Brain microvascular endothelial cell (primary cell): Measurements from ENCODE around the gene UPB1.

Experiments
- DNase-seq: peaks from one replicate; pipeline ENCODE4 v3.0.0-alpha.2; 2020
- H3K27ac ChIP-seq: fragments of 250-450 bp; sonication (Bioruptor Pico); 2 replicates; pipeline ENCODE4 v1.5.1; 2020; ENCODE audit warnings: mild to moderate bottlenecking, moderate library complexity
- H3K27me3 ChIP-seq: fragments of 250-450 bp; sonication (Bioruptor Pico); replicated peaks from 2 replicates; pipeline ENCODE4 v1.5.1; 2020; ENCODE audit warnings: mild to moderate bottlenecking
- H3K36me3 ChIP-seq: fragments of 250-450 bp; sonication (Bioruptor Pico); replicated peaks from 2 replicates; pipeline ENCODE4 v1.5.1; 2020; ENCODE audit warnings: mild to moderate bottlenecking
- H3K4me3 ChIP-seq: 2 replicates; pipeline ENCODE4 v1.5.1; 2011; ENCODE audit warnings: low read depth, mild to moderate bottlenecking, control low read depth, low read length, moderate library complexity
- CTCF ChIP-seq: IDR thresholded peaks from 2 replicates; pipeline ENCODE4 v1.5.1; 2011; ENCODE audit warnings: low read depth, mild to moderate bottlenecking, moderate library complexity, low read length, control low read depth, inconsistent platforms; ENCODE audit errors: missing control alignments
- in situ Hi-C: cut with HindIII; loops from 2 replicates; pipeline ENCODE4 v1.10.0; 2017; ENCODE audit warnings: low sequenced_read_pairs, low pct_ligation_motif_present

The UPB1 gene

GRCh38 chr22:24501301-24502005 is 6.3 kb downstream of the UPB1 start:
- H3K36me3 ChIP-seq, result no peaks in the 10 kb centered on the region
- H3K4me3 ChIP-seq, result no peak overlapping the region
- DNase-seq, result no peak
- in situ Hi-C loops, result loop anchor here (25.0 kb wide), 1 partner anchor 164 kb away; no protein-coding TSS in a partner anchor
- no peak for TF ChIP-seq CTCF
- H3K27me3 ChIP-seq, result no peaks in the 10 kb centered on the region
- no peak overlapping the region for H3K27ac ChIP-seq

GRCh38 chr22:24502034-24502433 is 6.9 kb downstream of the UPB1 start:
- no peak overlapping the region for H3K27ac ChIP-seq
- no peaks in the 10 kb centered on the region for H3K36me3 ChIP-seq
- DNase-seq, result no peak
- no peak overlapping the region for H3K4me3 ChIP-seq
- in situ Hi-C loops, result loop anchor here (25.0 kb wide), 1 partner anchor 165 kb away; no protein-coding TSS in a partner anchor
- no peaks in the 10 kb centered on the region for H3K27me3 ChIP-seq
- no peak for TF ChIP-seq CTCF

- TF ChIP-seq CTCF, result no peak
- Histone ChIP-seq H3K27ac (no peak overlapping the region), H3K27me3 (no peaks in the 10 kb centered on the region), H3K4me3 (no peak overlapping the region), H3K36me3 (no peaks in the 10 kb centered on the region)
- DNase-seq, result no peak
- in situ Hi-C loops, result loop anchor here (25.0 kb wide), 1 partner anchor 165 kb away; no protein-coding TSS in a partner anchor
Observed at GRCh38 chr22:24502541-24502940, 7.4 kb downstream of the UPB1 start.

GRCh38 chr22:24503137-24503842 is 8.2 kb downstream of the UPB1 start:
- Histone ChIP-seq H3K27ac (no peak overlapping the region), H3K36me3 (no peaks in the 10 kb centered on the region), H3K27me3 (no peaks in the 10 kb centered on the region), H3K4me3 (no peak overlapping the region)
- peak; percentile 68 for DNase-seq
- in situ Hi-C loops, result loop anchor here (25.0 kb wide), 1 partner anchor 166 kb away; no protein-coding TSS in a partner anchor
- TF ChIP-seq CTCF, result peak; percentile 90

GRCh38 chr22:24503843-24504338 is 8.8 kb downstream of the UPB1 start:
- H3K36me3 ChIP-seq, result no peaks in the 10 kb centered on the region
- TF ChIP-seq CTCF, result no peak
- H3K4me3 ChIP-seq, result no peak overlapping the region
- no peaks in the 10 kb centered on the region for H3K27me3 ChIP-seq
- in situ Hi-C loops, result loop anchor here (25.0 kb wide), 1 partner anchor 167 kb away; no protein-coding TSS in a partner anchor
- no peak for DNase-seq
- no peak overlapping the region for H3K27ac ChIP-seq
